NOMO-1 (cell line): ENCODE results near the gene SLC39A7.

Source experiments
- DNase-seq, 2 experiments: peaks; one replicate each; lab custom pipeline; 2025; ENCODE audit not compliant: unreplicated experiment in 2 of 2; lab: John Stamatoyannopoulos, UW

Gene SLC39A7

GRCh38 chr6:33189625-33190448, 10.8 kb upstream of the SLC39A7 start:
- DNase-seq: no peak

DNA sequence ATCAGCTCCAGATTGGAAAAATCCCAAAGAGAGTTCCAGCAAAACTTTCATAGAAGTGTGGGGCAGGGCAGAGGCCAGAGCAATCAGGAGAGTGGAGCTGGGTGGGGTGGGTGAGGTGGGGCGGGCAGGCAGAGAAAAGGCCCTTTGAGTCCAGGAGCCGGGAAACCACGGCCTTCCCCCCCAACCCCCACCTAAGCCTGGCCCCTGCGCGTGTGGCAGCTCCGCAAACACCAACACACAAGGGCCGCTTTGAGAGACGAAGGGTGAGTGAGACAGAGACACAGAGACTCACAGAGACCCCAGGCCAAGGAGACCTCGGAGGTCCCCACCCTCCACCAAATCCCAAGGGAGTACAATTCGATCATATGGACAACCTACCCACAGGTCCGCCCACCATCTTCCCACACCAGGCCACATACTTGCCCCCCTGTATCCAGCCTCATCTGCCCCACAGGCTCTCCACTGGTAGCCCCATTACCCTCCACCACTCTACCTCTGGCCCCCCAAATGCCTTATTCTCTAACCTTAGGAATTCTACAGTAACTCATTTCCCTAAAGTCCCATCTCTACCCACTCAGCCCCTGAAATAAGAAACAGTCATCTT, 10.1 kb upstream of the SLC39A7 start:
- DNase-seq: no peak

DNA sequence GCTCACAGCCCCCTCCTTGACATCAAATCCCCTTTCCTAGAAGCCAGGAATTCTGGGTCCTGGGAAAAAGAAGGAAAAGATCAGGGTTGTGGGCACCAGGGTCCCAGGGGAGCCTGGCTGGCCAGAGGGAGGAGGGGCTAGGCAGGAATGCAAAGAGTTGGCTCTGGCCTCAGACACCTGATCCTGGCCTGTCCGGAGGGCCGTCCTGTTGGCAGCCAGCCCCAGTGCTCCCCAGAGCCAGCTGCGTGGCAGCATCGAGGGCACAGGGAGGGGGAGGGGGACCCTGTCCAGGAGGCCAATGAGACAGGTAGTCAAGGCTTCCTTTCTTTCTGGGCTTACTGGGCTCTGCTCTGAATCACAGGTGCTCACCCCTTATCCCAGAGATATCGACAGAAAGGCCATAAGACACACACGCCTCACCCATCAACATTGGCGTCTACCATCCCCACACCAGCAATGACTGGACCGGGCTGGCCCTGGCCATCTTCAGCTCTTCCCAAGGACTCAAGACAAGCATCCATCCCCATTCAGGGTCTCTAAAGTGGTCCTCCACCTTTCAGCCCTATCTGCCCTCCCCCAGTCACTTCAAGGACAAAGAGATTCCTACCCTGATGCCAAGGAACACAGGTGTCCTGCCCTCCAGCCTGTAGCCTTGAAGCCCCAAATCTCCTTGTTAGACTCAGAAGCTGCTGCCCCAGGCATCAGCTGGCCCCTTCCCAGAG, 9.1 kb upstream of the SLC39A7 start:
- no peak for DNase-seq

- DNase-seq: no peak
Observed at GRCh38 chr6:33192105-33192646, 8.5 kb upstream of the SLC39A7 start, which contains the start of gene COL11A2. Gene COL11A2, minus strand, starts transcription at chr6:33192467. Its CDS starts 227 bp downstream, at chr6:33192240.

GRCh38 chr6:33192671-33193602, 7.7 kb upstream of the SLC39A7 start:
- DNase-seq: no peak

DNA sequence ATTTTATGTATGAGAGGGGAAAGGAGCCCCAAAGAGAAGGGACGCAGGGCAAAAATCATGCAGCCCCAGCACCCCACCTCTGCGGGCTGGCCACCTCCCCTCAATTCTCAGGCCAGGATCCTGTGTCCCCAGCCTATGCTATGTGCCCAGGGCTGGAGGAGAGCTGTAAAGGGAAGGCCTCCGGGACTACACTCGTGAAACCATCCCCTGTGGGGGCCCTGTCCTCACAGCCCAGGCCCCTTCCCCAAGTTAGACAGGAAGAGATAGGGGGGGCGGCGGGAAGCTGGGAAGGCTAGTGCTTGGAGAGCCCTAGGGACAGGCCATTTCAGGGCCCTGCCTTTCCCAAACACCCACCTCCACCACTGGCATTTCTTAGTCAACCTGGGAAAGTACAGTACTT, 7.0 kb upstream of the SLC39A7 start:
- DNase-seq: no peak

GRCh38 chr6:33194431-33194979, 6.2 kb upstream of the SLC39A7 start:
- DNase-seq: no peak

DNA sequence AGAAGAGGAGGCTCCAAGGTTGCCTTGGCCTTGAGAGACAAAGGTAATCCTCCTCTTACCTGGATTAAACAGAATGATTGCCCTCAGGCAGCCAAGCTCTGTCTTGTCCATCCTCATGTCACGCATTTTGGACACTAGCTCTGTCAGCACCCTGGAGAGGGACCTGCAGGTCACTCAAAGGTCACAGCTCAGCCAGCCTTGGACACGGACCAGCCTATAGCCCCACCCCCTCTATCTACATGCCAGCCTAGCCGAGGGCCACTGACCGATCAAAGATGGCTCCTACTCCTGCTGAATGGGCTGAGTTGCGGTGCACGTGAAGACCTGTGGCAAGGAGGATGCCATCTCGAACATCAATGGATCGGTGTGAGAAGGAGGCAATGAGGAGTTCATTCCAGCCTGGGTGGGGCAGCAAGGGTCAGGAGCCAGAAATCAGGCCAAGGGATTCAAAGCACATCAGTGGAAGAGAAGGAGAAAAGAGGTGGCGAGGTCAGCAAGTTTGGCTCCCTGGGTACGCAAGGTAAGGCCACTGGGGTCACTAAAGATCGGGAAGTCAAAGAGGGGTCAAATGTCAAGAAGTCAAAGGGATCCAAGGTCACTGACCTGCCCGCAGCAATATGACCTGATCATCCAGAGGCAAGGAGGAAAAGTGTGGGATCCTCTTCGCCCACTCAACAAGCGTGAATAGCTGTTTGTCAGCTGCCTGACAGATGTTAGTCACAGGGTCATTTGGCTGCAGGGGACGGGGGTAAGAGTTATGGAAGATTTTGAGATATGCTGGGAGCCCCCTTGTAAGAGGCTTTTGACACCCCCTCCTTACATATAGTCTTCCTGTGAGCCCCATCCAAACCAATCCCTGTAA, 5.1 kb upstream of the SLC39A7 start:
- DNase-seq: no peak

- peak; percentile 33 to 63 for DNase-seq
Observed at GRCh38 chr6:33197431-33198048, 3.1 kb upstream of the SLC39A7 start.

DNA sequence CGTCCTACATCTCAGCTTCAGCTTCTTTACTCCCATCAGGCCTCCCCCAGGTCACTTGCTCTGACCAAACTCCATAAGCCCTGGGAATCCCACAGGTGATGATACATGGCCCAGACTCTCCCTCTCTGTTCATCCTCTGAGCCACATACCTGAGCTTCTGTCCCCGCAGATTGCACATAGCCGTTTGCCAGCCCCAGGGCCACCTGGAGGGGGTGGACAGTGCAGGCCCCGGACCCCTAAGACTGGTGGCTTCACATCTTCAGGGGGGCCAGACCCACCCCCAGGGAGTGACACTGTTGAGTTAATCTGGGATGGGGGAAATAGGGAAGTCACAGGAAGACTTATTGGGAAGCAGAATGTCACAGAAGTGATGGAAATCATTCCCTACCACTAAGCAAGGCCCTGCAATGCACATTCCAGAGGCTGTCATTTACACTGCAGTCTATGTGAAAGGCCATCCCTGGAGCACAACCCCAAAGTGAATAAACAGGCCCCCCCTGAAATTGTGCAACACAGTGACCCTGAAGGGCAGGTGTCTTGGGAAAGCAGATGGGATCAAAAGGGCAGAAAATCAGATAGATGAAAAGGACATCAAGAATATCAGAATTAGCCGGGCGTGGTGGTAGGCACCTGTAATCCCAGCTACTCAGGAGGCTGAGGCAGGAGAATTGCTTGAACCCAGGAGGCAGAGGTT, 2.4 kb upstream of the SLC39A7 start:
- no peak for DNase-seq

GRCh38 chr6:33198853-33199436, 1.7 kb upstream of the SLC39A7 start:
- no peak for DNase-seq

DNA sequence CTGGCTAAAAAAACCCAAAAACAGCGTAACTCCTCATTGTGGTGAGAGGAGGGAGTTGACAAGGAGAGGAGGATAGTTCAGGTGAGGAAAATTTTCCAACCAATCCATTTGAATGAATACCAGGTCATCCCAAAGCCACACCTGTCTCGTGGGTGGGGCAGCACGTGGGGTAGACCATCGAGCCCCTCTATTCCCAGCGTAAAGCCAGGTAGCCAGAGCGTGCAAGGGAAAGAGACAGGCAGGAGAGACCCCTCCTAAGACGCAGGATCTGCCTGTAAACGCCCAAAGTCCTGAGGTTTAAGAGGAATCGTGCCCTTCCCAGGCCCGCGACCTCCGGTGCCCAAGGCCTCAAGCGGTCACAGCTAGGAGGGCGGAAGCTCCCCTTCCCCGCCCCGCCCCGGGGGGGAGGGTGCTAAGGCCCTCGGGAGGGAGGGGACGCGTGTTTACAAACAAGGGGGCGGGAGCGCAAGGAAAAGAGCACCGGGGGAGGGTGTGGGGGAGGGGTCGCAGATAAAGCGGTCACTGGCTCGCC, 914 bp upstream of the SLC39A7 start:
- DNase-seq: peak; percentile 51 to 75

- no peak for DNase-seq
Observed at GRCh38 chr6:33201147-33201545, 479 bp downstream of the SLC39A7 start.

GRCh38 chr6:33201935-33202334, 1.3 kb downstream of the SLC39A7 start:
- DNase-seq: no peak

- no peak for DNase-seq
Observed at GRCh38 chr6:33202799-33203198, 2.1 kb downstream of the SLC39A7 start.

- no peak for DNase-seq
Observed at GRCh38 chr6:33203443-33204164, 2.9 kb downstream of the SLC39A7 start.

- DNase-seq: no peak
Observed at GRCh38 chr6:33204165-33204414, 3.4 kb downstream of the SLC39A7 start.
